GM20431 (cell line): Measurements from ENCODE around the gene MRTFA.

ENCODE experiments used
- in situ Hi-C: fragments of 300-500 bp; cut with MseI, MboI; formaldehyde crosslinking; loops from one replicate; pipeline ENCODE4 v1.15.0; 2020; ENCODE audit warnings: low sequenced_read_pairs; ENCODE audit not compliant: unreplicated experiment

Gene MRTFA

DNA sequence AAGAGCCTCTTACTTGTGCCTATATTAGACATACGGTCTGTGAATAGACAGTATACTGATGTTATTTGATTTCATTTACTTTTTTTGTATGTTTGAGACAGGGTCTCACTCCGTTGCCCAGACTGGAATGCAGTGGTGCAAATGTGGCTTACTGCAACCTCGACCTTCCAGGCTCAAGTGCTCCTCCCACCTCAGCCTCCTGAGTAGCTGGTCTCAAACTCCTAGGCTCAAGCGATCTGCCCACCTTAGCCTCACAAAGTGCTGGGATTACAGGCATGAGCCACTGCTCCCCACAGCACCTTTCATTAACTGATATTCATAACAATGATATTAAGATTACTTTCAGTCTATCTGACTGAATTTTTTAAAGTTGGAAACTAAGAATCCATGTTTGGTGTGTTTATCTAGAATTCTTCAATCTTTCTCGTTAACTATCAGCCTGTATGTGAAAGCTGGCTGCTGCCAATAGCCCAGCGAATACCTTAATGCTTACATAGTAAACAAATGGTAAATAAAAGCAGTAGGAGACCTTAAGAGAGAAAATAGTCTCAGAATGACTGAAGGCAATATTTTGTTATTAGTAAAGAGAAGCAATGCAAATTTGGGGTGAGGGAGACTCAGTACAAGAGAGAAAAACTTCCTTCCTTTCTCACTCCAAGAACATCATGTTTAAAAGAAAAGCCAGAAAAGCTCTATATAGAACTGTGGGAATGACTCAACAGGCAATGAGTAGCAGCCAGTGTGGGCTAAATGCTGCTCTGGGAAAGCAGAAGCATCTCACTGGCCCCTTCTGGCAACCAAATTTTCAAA lies 101.9 kb downstream of the MRTFA start:
- in situ Hi-C loops, result loop anchor here (25.0 kb wide), 1 partner anchor 103 kb away; the partner anchor contains the start of gene MRTFA

DNA sequence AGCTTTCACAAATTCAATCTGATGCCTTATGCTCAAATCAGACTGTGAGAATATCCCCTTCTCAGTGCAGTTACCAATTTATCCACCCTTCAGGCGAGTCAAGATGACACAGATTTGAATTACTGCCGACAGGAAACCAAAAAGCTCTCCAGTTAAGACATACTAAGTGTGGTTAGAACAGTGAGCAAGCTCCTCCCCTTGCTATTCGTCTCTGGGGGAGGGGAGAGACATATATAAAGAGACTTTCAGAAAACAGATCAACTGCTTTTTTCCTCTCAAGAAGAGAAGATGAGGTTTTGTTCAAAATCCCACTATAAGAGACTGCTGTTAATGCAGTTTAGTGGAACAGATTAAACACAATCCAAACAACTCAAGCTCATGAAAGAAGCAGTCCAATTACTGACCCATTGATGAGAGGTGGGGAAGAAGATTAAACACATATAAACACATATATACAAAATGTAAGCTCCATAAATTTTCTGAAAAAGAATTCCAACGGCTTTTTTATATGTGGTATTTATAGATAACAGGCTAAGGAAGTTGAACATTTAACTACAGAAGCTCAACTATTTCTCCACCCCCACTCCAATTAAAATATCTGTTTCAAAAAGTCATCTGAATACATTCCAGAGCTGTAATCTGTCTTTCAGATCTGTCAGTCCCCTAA lies 102.7 kb downstream of the MRTFA start:
- in situ Hi-C loops, result loop anchor here (25.0 kb wide), 1 partner anchor 103 kb away; the partner anchor contains the start of gene MRTFA

GRCh38 chr22:40531951-40532900 lies 104.3 kb downstream of the MRTFA start:
- in situ Hi-C loops, result loop anchor here (25.0 kb wide), 1 partner anchor 105 kb away; the partner anchor contains the start of gene MRTFA

DNA sequence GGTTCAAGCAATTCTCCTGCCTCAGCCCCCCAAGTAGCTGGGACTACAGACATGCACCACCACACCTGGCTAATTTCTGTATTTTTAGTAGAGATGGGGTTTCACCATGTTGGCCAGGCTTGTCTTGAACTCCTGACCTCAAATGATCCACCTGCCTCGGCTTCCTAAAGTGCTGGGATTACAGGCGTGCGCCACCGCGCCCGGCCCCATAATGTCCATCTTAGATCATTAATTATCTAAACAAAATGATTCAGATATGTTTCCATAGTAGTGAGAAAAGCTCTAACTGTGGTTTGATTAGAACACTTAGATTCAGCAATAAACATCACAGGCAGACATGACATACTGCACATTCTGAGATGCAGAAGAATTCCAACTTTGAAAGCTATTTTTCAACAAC lies 106.1 kb downstream of the MRTFA start:
- in situ Hi-C loops, result loop anchor here (25.0 kb wide), 1 partner anchor 107 kb away; the partner anchor contains the start of gene MRTFA

GRCh38 chr22:40529821-40530220 lies 106.7 kb downstream of the MRTFA start:
- in situ Hi-C loops, result loop anchor here (25.0 kb wide), 1 partner anchor 107 kb away; the partner anchor contains the start of gene MRTFA

- in situ Hi-C loops, result loop anchor here (25.0 kb wide), 1 partner anchor 110 kb away; the partner anchor contains the start of gene MRTFA
Measured at GRCh38 chr22:40526960-40527359, 109.6 kb downstream of the MRTFA start.

GRCh38 chr22:40525250-40525884 lies 111.2 kb downstream of the MRTFA start:
- in situ Hi-C loops, result loop anchor here (25.0 kb wide), 1 partner anchor 112 kb away; the partner anchor contains the start of gene MRTFA

- in situ Hi-C loops, result loop anchor here (25.0 kb wide), 1 partner anchor 113 kb away; the partner anchor contains the start of gene MRTFA
Measured at GRCh38 chr22:40524392-40525249, 111.9 kb downstream of the MRTFA start.

- in situ Hi-C loops, result no loop called here
Measured at GRCh38 chr22:40522141-40522540, 114.4 kb downstream of the MRTFA start.

GRCh38 chr22:40521046-40521445 lies 115.5 kb downstream of the MRTFA start:
- in situ Hi-C loops, result no loop called here

GRCh38 chr22:40520562-40520961 lies 116.0 kb downstream of the MRTFA start:
- in situ Hi-C loops, result no loop called here

DNA sequence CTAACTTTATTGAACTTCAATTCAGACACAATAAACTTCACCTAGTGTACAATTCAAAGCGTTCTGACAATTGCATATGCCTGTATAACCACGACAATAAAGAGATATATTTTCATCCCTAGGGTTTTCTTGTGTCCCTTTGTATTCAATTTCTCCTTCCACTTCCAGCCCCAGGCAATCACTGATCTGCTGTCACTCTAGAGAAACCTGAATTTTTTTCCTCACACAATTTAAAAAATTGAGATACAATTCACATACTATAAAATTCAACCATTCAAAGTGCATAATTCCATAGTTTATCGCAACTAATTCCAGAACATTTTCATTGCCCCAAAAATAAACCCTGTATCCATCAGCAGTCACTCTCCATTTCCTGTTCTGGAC lies 116.6 kb downstream of the MRTFA start:
- in situ Hi-C loops, result no loop called here

GRCh38 chr22:40519284-40519947 lies 117.1 kb downstream of the MRTFA start:
- in situ Hi-C loops, result no loop called here

GRCh38 chr22:40518840-40519239 lies 117.7 kb downstream of the MRTFA start:
- in situ Hi-C loops, result no loop called here

DNA sequence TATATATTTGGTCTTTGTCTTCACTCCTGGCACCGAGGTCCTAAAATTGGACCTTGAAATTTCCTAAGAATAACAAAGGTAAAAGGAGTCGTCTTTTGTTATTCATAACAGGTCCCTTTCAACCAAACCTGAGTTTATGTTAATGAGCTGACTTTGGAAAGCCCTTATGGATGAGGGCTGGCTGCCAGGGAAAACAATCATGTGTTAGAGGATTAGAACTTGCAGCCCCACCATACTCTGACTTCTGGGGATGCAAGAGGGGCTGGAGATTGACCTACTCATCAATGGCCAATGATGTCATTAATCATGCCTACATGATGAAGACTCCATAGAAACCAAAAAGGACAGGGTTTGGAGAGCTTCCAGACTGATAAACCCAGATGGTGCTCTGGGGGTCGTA lies 118.9 kb downstream of the MRTFA start:
- in situ Hi-C loops, result no loop called here

DNA sequence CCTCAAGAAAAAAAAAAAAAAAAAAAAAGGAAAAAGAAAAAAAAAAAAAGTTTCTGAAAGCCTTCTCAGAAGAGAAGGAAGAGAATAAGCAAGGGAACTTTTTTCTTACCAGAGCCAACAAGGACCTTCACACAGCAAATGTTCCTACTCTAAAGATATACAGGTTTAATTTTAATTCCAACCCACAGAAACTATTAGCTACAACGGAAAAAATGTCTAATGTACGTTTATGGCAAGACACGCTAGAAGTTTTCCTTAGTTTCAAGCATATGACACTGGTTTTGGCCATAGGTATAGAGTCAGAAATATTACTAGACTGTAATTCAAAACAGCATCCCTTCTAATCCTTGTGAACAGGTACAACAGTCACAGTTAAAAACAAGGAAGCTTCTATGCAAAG lies 120.1 kb downstream of the MRTFA start:
- in situ Hi-C loops, result no loop called here

- in situ Hi-C loops, result no loop called here
Measured at GRCh38 chr22:40512426-40513136, 123.9 kb downstream of the MRTFA start.
